ENCODE results near the gene CRYBG2.

Gene CRYBG2

GRCh38 chr1:26290882-26291261, 63.1 kb downstream of the CRYBG2 start:
- Mint-ChIP-seq H3K9me3 (no peaks in the 10 kb centered on the region), H3K36me3 (ENCODE audit: low read depth) (peaks cover 13% of the 10 kb centered on the region), H3K27me3 (no peaks in the 10 kb centered on the region), H3K4me1 (ENCODE audit: low read depth) (peaks cover 73% of the 10 kb centered on the region), H3K27ac (peak overlapping the region; percentile 99), H3K4me3 (no peak overlapping the region)

GRCh38 chr1:26290122-26290881, 63.6 kb downstream of the CRYBG2 start:
- H3K27me3 Mint-ChIP-seq, result no peaks in the 10 kb centered on the region
- peaks cover 79% of the 10 kb centered on the region for H3K4me1 Mint-ChIP-seq (ENCODE audit: low read depth)
- H3K4me3 Mint-ChIP-seq, result peak overlapping the region; percentile 53
- peak overlapping the region; percentile 99 for H3K27ac Mint-ChIP-seq
- H3K36me3 Mint-ChIP-seq (ENCODE audit: low read depth), result peaks cover 9% of the 10 kb centered on the region
- no peaks in the 10 kb centered on the region for H3K9me3 Mint-ChIP-seq

GRCh38 chr1:26289158-26290059, 64.5 kb downstream of the CRYBG2 start:
- Mint-ChIP-seq H3K4me3 (peak overlapping the region; percentile 58), H3K27me3 (no peaks in the 10 kb centered on the region), H3K36me3 (ENCODE audit: low read depth) (peaks cover 17% of the 10 kb centered on the region)

GRCh38 chr1:26288311-26288941, 65.5 kb downstream of the CRYBG2 start:
- Mint-ChIP-seq H3K9me3 (no peaks in the 10 kb centered on the region), H3K36me3 (ENCODE audit: low read depth) (peaks cover 19% of the 10 kb centered on the region), H3K27ac (peak overlapping the region; percentile 99), H3K27me3 (no peaks in the 10 kb centered on the region), H3K4me1 (ENCODE audit: low read depth) (peaks cover 95% of the 10 kb centered on the region), H3K4me3 (peak overlapping the region; percentile 58)

More at GRCh38 chr1:26289158-26290059, 64.5 kb downstream of the CRYBG2 start:
- Mint-ChIP-seq H3K9me3 (no peaks in the 10 kb centered on the region), H3K27ac (peak overlapping the region; percentile 99), H3K4me1 (ENCODE audit: low read depth) (peaks cover 88% of the 10 kb centered on the region)

- no peaks in the 10 kb centered on the region for H3K9me3 Mint-ChIP-seq
- peak overlapping the region; percentile 63 for H3K4me3 Mint-ChIP-seq
- H3K36me3 Mint-ChIP-seq (ENCODE audit: low read depth), result peaks cover 21% of the 10 kb centered on the region
- no peaks in the 10 kb centered on the region for H3K27me3 Mint-ChIP-seq
- peak overlapping the region; percentile 99 for H3K27ac Mint-ChIP-seq
- peaks cover 96% of the 10 kb centered on the region for H3K4me1 Mint-ChIP-seq (ENCODE audit: low read depth)
These were observed 66.1 kb downstream of the CRYBG2 start for GRCh38 chr1:26287811-26288210.

GRCh38 chr1:26287033-26287711, 66.8 kb downstream of the CRYBG2 start:
- Mint-ChIP-seq H3K4me3 (peak overlapping the region; percentile 63), H3K27ac (peak overlapping the region; percentile 99), H3K9me3 (no peaks in the 10 kb centered on the region), H3K36me3 (ENCODE audit: low read depth) (peaks cover 26% of the 10 kb centered on the region), H3K27me3 (no peaks in the 10 kb centered on the region), H3K4me1 (ENCODE audit: low read depth) (peaks cover 98% of the 10 kb centered on the region)

GRCh38 chr1:26286064-26286416, 67.9 kb downstream of the CRYBG2 start:
- Mint-ChIP-seq H3K4me3 (no peak overlapping the region), H3K4me1 (ENCODE audit: low read depth) (peaks cover 97% of the 10 kb centered on the region), H3K27me3 (no peaks in the 10 kb centered on the region), H3K36me3 (ENCODE audit: low read depth) (peaks cover 36% of the 10 kb centered on the region), H3K9me3 (no peaks in the 10 kb centered on the region), H3K27ac (peak overlapping the region; percentile 99)

- no peaks in the 10 kb centered on the region for H3K9me3 Mint-ChIP-seq
- peaks cover 97% of the 10 kb centered on the region for H3K4me1 Mint-ChIP-seq (ENCODE audit: low read depth)
- H3K27ac Mint-ChIP-seq, result peak overlapping the region; percentile 100
- H3K36me3 Mint-ChIP-seq (ENCODE audit: low read depth), result peaks cover 40% of the 10 kb centered on the region
- no peaks in the 10 kb centered on the region for H3K27me3 Mint-ChIP-seq
- no peak overlapping the region for H3K4me3 Mint-ChIP-seq
These were observed 68.4 kb downstream of the CRYBG2 start for GRCh38 chr1:26285366-26286063.

GRCh38 chr1:26284597-26285347, 69.2 kb downstream of the CRYBG2 start:
- peaks cover 42% of the 10 kb centered on the region for H3K36me3 Mint-ChIP-seq (ENCODE audit: low read depth)
- no peaks in the 10 kb centered on the region for H3K9me3 Mint-ChIP-seq
- peak overlapping the region; percentile 100 for H3K27ac Mint-ChIP-seq
- peak overlapping the region; percentile 87 for H3K4me3 Mint-ChIP-seq
- H3K4me1 Mint-ChIP-seq (ENCODE audit: low read depth), result peaks cover 91% of the 10 kb centered on the region
- H3K27me3 Mint-ChIP-seq, result no peaks in the 10 kb centered on the region

- Mint-ChIP-seq H3K27me3 (no peaks in the 10 kb centered on the region), H3K4me1 (ENCODE audit: low read depth) (peaks cover 90% of the 10 kb centered on the region), H3K4me3 (peak overlapping the region; percentile 87), H3K27ac (peak overlapping the region; percentile 100), H3K9me3 (no peaks in the 10 kb centered on the region), H3K36me3 (ENCODE audit: low read depth) (peaks cover 45% of the 10 kb centered on the region)
These were observed 69.9 kb downstream of the CRYBG2 start for GRCh38 chr1:26283871-26284596.

- no peaks in the 10 kb centered on the region for H3K27me3 Mint-ChIP-seq
- H3K27ac Mint-ChIP-seq, result peak overlapping the region; percentile 100
- H3K4me1 Mint-ChIP-seq (ENCODE audit: low read depth), result peaks cover 90% of the 10 kb centered on the region
- H3K9me3 Mint-ChIP-seq, result no peaks in the 10 kb centered on the region
- H3K4me3 Mint-ChIP-seq, result peak overlapping the region; percentile 87
- peaks cover 51% of the 10 kb centered on the region for H3K36me3 Mint-ChIP-seq (ENCODE audit: low read depth)
These were observed 70.6 kb downstream of the CRYBG2 start for GRCh38 chr1:26283279-26283853.

- peaks cover 90% of the 10 kb centered on the region for H3K4me1 Mint-ChIP-seq (ENCODE audit: low read depth)
- H3K36me3 Mint-ChIP-seq (ENCODE audit: low read depth), result peaks cover 59% of the 10 kb centered on the region
- peak overlapping the region; percentile 87 for H3K4me3 Mint-ChIP-seq
- no peaks in the 10 kb centered on the region for H3K9me3 Mint-ChIP-seq
- no peaks in the 10 kb centered on the region for H3K27me3 Mint-ChIP-seq
- H3K27ac Mint-ChIP-seq, result peak overlapping the region; percentile 100
These were observed 71.5 kb downstream of the CRYBG2 start for GRCh38 chr1:26282401-26282918.

Data from stimulated activated naive CD8-positive, alpha-beta T cell treated with anti-CD3 and anti-CD28 coated beads, Interleukin-15, Interleukin-2, amounts not matched to agents 100 ng/mL and 50 ng/mL, for 24 hours (primary cell).